ENCODE results near the gene PNMT. TPM values are rescaled to one million over a fixed set of nuclear protein-coding genes. Genes with fewer than 3 reads are reported as not detected.
A peak's percentile ranks its signal among the peaks of the same experiment; 100 is the strongest.

PNMT gene
- total and polyA plus RNA-seq, 2 of the 13 experiments (the other 11 are each of a cell fraction or from before 2014, with no cell fraction given), result 0.25 TPM; not detected in 1

DNA sequence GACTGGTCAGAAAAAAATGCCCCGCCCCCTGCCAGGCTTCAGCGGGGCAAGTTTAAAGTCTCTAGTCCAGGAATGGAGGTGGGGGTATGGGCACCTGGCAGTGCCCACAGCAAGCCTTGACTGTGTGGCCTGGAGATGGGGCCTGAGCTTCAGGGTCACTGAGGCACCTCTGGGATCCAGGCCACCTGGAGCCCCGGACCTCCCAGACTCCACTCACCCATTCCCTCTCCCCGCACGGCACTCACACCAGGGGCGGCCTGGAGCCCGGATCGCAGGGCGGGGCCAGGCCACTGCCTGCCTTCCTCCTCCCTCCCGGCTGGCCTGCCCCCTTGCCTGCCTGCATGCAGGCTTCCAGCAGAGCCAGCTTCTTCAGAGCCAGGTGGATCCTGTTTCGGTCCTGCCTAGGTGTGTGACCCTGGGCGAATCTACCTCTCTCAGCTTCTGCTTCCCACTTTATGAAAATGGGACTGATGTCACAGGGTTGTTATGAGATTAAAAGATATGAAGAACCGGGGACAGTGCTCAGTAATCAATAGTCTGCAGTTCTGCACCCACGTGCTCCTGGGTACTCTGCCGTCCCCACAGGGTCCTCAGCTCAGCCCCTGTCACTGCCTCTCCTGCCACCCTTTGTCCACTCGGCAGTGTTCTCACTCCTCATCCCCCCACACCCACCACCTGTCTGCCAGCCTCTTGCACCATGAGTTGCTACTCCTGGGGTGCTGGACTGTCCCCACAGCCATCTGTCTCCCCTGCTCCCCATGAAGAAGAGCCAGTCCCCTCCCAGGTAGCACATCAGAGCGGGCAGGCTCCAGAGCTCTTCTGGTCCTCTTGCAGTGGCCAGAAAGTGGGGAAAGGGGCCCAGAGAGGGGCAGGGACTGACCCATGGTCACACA is 4.3 kb upstream of the PNMT start (continued):
- TF ChIP-seq ZSCAN31 (CRISPR knock-in tag; IDR thresholded peaks at IDR 0.05; ENCODE audit: low read depth) (no peak), RNF2 (conservative IDR thresholded peaks at IDR 0.05; ENCODE audit: low read depth) (no peak), MEIS2 (CRISPR knock-in tag; IDR thresholded peaks at IDR 0.05) (no peak), MZF1 (CRISPR knock-in tag; IDR thresholded peaks at IDR 0.05; ENCODE audit: borderline replicate concordance) (no peak), MATR3 (CRISPR knock-in tag; IDR thresholded peaks at IDR 0.05) (no peak), SETDB1 (CRISPR knock-in tag; IDR thresholded peaks at IDR 0.05; ENCODE audit: borderline replicate concordance) (no peak), ZNF891 (CRISPR knock-in tag; IDR thresholded peaks at IDR 0.05) (no peak), ZFP36 (IDR thresholded peaks at IDR 0.05; ENCODE audit: borderline replicate concordance, low read depth, low read length, partially characterized antibody) (peak; percentile 6), REPIN1 (CRISPR knock-in tag; IDR thresholded peaks at IDR 0.05; ENCODE audit: borderline replicate concordance, low read depth) (0 out of 2 replicates have a peak, but pooled peaks have one; percentile 65), HNF4G (IDR thresholded peaks at IDR 0.05; ENCODE audit: borderline replicate concordance, low read depth, low read length) (no peak), HNF4G (CRISPR knock-in tag; IDR thresholded peaks at IDR 0.05; ENCODE audit: borderline replicate concordance, low read depth) (no peak), ZNF335 (CRISPR knock-in tag; IDR thresholded peaks at IDR 0.05) (peak; percentile 37; the same call in 1 of the 2 replicates), SIN3B (IDR thresholded peaks at IDR 0.05; ENCODE audit: low read length) (no peak), ZNF598 (CRISPR knock-in tag; IDR thresholded peaks at IDR 0.05; ENCODE audit: borderline replicate concordance) (peak; percentile 67; the same call in 1 of the 2 replicates), MED13 (CRISPR knock-in tag; IDR thresholded peaks at IDR 0.05) (no peak), ZFYVE20 (CRISPR knock-in tag; IDR thresholded peaks at IDR 0.05; ENCODE audit: borderline replicate concordance, low read depth) (no peak), CREB1 (IDR thresholded peaks at IDR 0.05) (no peak), CREB1 (CRISPR knock-in tag; IDR thresholded peaks at IDR 0.05) (no peak)
- TF ChIP-seq, protein P1, sequence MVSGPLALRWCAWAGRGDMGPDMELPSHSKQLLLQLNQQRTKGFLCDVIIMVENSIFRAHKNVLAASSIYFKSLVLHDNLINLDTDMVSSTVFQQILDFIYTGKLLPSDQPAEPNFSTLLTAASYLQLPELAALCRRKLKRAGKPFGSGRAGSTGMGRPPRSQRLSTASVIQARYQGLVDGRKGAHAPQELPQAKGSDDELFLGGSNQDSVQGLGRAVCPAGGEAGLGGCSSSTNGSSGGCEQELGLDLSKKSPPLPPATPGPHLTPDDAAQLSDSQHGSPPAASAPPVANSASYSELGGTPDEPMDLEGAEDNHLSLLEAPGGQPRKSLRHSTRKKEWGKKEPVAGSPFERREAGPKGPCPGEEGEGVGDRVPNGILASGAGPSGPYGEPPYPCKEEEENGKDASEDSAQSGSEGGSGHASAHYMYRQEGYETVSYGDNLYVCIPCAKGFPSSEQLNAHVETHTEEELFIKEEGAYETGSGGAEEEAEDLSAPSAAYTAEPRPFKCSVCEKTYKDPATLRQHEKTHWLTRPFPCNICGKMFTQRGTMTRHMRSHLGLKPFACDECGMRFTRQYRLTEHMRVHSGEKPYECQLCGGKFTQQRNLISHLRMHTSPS (CRISPR knock-in tag; IDR thresholded peaks at IDR 0.05; ENCODE audit: low read depth), result peak; percentile 90
- TF ChIP-seq, protein P2, sequence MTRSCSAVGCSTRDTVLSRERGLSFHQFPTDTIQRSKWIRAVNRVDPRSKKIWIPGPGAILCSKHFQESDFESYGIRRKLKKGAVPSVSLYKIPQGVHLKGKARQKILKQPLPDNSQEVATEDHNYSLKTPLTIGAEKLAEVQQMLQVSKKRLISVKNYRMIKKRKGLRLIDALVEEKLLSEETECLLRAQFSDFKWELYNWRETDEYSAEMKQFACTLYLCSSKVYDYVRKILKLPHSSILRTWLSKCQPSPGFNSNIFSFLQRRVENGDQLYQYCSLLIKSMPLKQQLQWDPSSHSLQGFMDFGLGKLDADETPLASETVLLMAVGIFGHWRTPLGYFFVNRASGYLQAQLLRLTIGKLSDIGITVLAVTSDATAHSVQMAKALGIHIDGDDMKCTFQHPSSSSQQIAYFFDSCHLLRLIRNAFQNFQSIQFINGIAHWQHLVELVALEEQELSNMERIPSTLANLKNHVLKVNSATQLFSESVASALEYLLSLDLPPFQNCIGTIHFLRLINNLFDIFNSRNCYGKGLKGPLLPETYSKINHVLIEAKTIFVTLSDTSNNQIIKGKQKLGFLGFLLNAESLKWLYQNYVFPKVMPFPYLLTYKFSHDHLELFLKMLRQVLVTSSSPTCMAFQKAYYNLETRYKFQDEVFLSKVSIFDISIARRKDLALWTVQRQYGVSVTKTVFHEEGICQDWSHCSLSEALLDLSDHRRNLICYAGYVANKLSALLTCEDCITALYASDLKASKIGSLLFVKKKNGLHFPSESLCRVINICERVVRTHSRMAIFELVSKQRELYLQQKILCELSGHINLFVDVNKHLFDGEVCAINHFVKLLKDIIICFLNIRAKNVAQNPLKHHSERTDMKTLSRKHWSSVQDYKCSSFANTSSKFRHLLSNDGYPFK (CRISPR knock-in tag; IDR thresholded peaks at IDR 0.05; ENCODE audit: borderline replicate concordance), result peak; percentile 52; the same call in 1 of the 2 replicates
- TF ChIP-seq, protein P3, sequence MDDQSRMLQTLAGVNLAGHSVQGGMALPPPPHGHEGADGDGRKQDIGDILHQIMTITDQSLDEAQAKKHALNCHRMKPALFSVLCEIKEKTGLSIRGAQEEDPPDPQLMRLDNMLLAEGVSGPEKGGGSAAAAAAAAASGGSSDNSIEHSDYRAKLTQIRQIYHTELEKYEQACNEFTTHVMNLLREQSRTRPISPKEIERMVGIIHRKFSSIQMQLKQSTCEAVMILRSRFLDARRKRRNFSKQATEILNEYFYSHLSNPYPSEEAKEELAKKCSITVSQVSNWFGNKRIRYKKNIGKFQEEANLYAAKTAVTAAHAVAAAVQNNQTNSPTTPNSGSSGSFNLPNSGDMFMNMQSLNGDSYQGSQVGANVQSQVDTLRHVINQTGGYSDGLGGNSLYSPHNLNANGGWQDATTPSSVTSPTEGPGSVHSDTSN (CRISPR knock-in tag; IDR thresholded peaks at IDR 0.05; ENCODE audit: borderline replicate concordance), result no peak
- TF ChIP-seq, protein P4, sequence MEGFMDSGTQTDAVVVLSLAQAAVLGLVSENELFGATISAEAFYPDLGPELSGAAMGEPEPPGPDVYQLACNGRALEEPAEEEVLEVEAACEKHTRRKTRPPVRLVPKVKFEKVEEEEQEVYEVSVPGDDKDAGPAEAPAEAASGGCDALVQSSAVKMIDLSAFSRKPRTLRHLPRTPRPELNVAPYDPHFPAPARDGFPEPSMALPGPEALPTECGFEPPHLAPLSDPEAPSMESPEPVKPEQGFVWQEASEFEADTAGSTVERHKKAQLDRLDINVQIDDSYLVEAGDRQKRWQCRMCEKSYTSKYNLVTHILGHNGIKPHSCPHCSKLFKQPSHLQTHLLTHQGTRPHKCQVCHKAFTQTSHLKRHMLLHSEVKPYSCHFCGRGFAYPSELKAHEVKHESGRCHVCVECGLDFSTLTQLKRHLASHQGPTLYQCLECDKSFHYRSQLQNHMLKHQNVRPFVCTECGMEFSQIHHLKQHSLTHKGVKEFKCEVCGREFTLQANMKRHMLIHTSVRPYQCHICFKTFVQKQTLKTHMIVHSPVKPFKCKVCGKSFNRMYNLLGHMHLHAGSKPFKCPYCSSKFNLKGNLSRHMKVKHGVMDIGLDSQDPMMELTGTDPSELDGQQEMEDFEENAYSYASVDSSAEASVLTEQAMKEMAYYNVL (CRISPR knock-in tag; IDR thresholded peaks at IDR 0.05; ENCODE audit: borderline replicate concordance), result no peak
